GM12878 (cell line): ENCODE data around the gene MDFIC. TPM values are rescaled to one million over a fixed set of nuclear protein-coding genes. Genes with fewer than 3 reads are reported as not detected.

Experiments
- ATAC-seq: fragments of 200-7000 bp; cut with Tn5 transposase; 3 replicates; pipeline ENCODE4 v1.9.1; 2020; ENCODE audit warnings: mild to moderate bottlenecking, moderate library complexity
- BruUV-seq: library from RNA; stranded (reverse); fragments of 400-500 nt; replicated peaks from 2 replicates; lab custom pipeline; 2021; lab: Mats Ljungman, UMichigan
- CTCF ChIA-PET: fragments of 300-600 bp; sonication (Branson Sonifier 250); formaldehyde crosslinking; extraction: SDS; loops from one replicate; lab custom pipeline; 2021; ENCODE audit warnings: inconsistent platforms; lab: Yijun Ruan, JAX
- POLR2A ChIA-PET: fragments of 350-600 bp; formaldehyde crosslinking; extraction: SDS; loops from one replicate; lab custom pipeline; 2021; ENCODE audit warnings: inconsistent platforms; lab: Charles Lee
- RAD21 ChIA-PET: fragments of 300-600 bp; sonication (Branson Sonifier 250); formaldehyde crosslinking; loops from one replicate; lab custom pipeline; 2023; ENCODE audit warnings: antibody characterized with exemption; ENCODE audit not compliant: unreplicated experiment; lab: Charles Lee
- SMC1A ChIA-PET: fragments of 300-600 bp; sonication (Branson Sonifier 250); formaldehyde crosslinking; loops from one replicate; lab custom pipeline; 2023; ENCODE audit not compliant: unreplicated experiment, uncharacterized antibody; lab: Charles Lee
- DNase-seq: peaks from one replicate; pipeline ENCODE4 v3.0.0-alpha.2; 2011; ENCODE audit warnings: low read depth, low spot score
- FAIRE-seq: peaks from 3 replicates; lab custom pipeline; 2011; peaks lifted over from hg19 to GRCh38; lab: Jason Lieb, UNC
- H2AFZ ChIP-seq: 2 replicates; pipeline ENCODE4 v1.6.0; 2011; ENCODE audit warnings: low read depth, low read length, control low read depth; ENCODE audit not compliant: control insufficient read depth
- H3K27ac ChIP-seq: 2 replicates; pipeline ENCODE4 v1.5.1; 2011; ENCODE audit warnings: control low read depth; ENCODE audit not compliant: control insufficient read depth, insufficient read depth
- H3K27me3 ChIP-seq, 2 experiments: replicated peaks in 1 of 2; 2 replicates each; pipeline versions ENCODE4 v1.6.0 to v1.6.1; 2011; ENCODE audit warnings: low read length in 1 of 2; ENCODE audit not compliant: control insufficient read depth in 2 of 2, insufficient read depth in 2 of 2
- H3K36me3 ChIP-seq, 2 experiments: 2 replicates each; pipeline ENCODE4 v1.5.1; 2011; ENCODE audit warnings: low read length in 1 of 2; ENCODE audit not compliant: control insufficient read depth in 2 of 2, insufficient read depth in 2 of 2
- H3K4me1 ChIP-seq: 2 replicates; pipeline ENCODE4 v1.6.1; 2011; ENCODE audit warnings: mild to moderate bottlenecking, low read length, moderate library complexity, mixed read lengths; ENCODE audit not compliant: control insufficient read depth, insufficient read depth
- H3K4me2 ChIP-seq: 2 replicates; pipeline ENCODE4 v1.6.0; 2011; ENCODE audit warnings: control low read depth; ENCODE audit not compliant: control insufficient read depth, insufficient read depth
- H3K4me3 ChIP-seq: fragments of 200-600 bp; sonication (generic); 2 replicates; pipeline ENCODE4 v1.5.1; 2016
- H3K79me2 ChIP-seq: 2 replicates; pipeline ENCODE4 v1.6.0; 2011; ENCODE audit warnings: low read length; ENCODE audit not compliant: control insufficient read depth, insufficient read depth
- H3K9ac ChIP-seq: 2 replicates; pipeline ENCODE4 v1.8.0; 2011; ENCODE audit warnings: low read length, control low read depth, mixed read lengths; ENCODE audit not compliant: control insufficient read depth, insufficient read depth
- H3K9me3 ChIP-seq: replicated peaks from 3 replicates; pipeline ENCODE4 v1.5.1; 2011; ENCODE audit warnings: mild to moderate bottlenecking, low read length; ENCODE audit not compliant: control insufficient read depth, insufficient read depth
- H4K20me1 ChIP-seq: 2 replicates; pipeline ENCODE4 v1.6.0; 2011; ENCODE audit not compliant: control insufficient read depth, insufficient read depth
- ASH2L ChIP-seq: fragments of 300-600, 200-600 bp; sonication (generic); IDR thresholded peaks from 2 replicates; pipeline ENCODE4 v1.6.1; 2017; ENCODE audit warnings: low read depth, mild to moderate bottlenecking, borderline replicate concordance
- CHD4 ChIP-seq: fragments of 200-600 bp; sonication (generic); IDR thresholded peaks from 2 replicates; pipeline ENCODE4 v1.6.1; 2016; ENCODE audit warnings: mild to moderate bottlenecking
- FOXM1 ChIP-seq: IDR thresholded peaks from 2 replicates; pipeline ENCODE4 v1.6.1; 2012; ENCODE audit warnings: low read depth, mild to moderate bottlenecking, inconsistent platforms, low read length, moderate library complexity
- HCFC1 ChIP-seq: fragments of 150-350 bp; IDR thresholded peaks from 2 replicates; pipeline ENCODE4 v1.6.1; 2014; ENCODE audit warnings: low read length
- IKZF1 ChIP-seq: fragments of 450-650 bp; conservative IDR thresholded peaks from 2 replicates; pipeline ENCODE4 v1.6.1; 2017; ENCODE audit warnings: antibody characterized with exemption, mild to moderate bottlenecking
- JUND ChIP-seq: IDR thresholded peaks from 2 replicates; pipeline ENCODE4 v1.6.1; 2012; ENCODE audit warnings: low read depth, mild to moderate bottlenecking, low read length, improper control_type of control experiment, moderate library complexity
- MYB ChIP-seq: fragments of 150-350 bp; IDR thresholded peaks from 2 replicates; pipeline ENCODE4 v1.6.1; 2014; ENCODE audit warnings: mild to moderate bottlenecking, low read depth, low read length, borderline replicate concordance
- NR2F1 ChIP-seq: fragments of 450-650 bp; conservative IDR thresholded peaks from 2 replicates; pipeline ENCODE4 v1.6.1; 2017; ENCODE audit warnings: mild to moderate bottlenecking
- PML ChIP-seq: IDR thresholded peaks from 2 replicates; pipeline ENCODE4 v1.6.1; 2012; ENCODE audit warnings: low read length, inconsistent platforms
- POLR2AphosphoS5 ChIP-seq: IDR thresholded peaks from 2 replicates; pipeline ENCODE4 v1.6.1; 2011; ENCODE audit warnings: mild to moderate bottlenecking, low read length, inconsistent platforms
- RELA ChIP-seq: fragments of 450-650 bp; IDR thresholded peaks from 2 replicates; pipeline ENCODE4 v1.8.0; 2014; ENCODE audit warnings: borderline replicate concordance; ENCODE audit not compliant: partially characterized antibody
- TCF3 ChIP-seq: IDR thresholded peaks from 2 replicates; pipeline ENCODE4 v1.6.1; 2012; ENCODE audit warnings: low read depth, mild to moderate bottlenecking, low read length, borderline replicate concordance; ENCODE audit not compliant: insufficient read depth
- YBX1 ChIP-seq: fragments of 450-650 bp; IDR thresholded peaks from 2 replicates; pipeline ENCODE4 v1.6.1; 2016; ENCODE audit warnings: antibody characterized with exemption
- ZNF622 ChIP-seq: fragments of 450-650 bp; IDR thresholded peaks from 2 replicates; pipeline ENCODE4 v1.6.1; 2017; ENCODE audit warnings: mild to moderate bottlenecking, inconsistent platforms
- WGBS: methylation state at CpG from one replicate; pipeline ENCODE4 v1.1.6; 2016; ENCODE audit warnings: low lambda C conversion rate; ENCODE audit not compliant: insufficient replicate concordance, insufficient coverage; ENCODE audit errors: missing lambda C conversion rate; 5-methylcytosine and 5-hydroxymethylcytosine counted together
- in situ Hi-C: fragments of 300-500 bp; cut with MboI; formaldehyde crosslinking; loops from 9 replicates; pipeline ENCODE4 v1.14.3; 2018; ENCODE audit warnings: mixed read lengths
- intact Hi-C: fragments of 100-400 bp; cut with micrococcal nuclease; formaldehyde crosslinking; loops from one replicate; pipeline ENCODE4 v1.14.2; 2022; ENCODE audit not compliant: unreplicated experiment
- polyA plus RNA-seq, 11 experiments: library from polyadenylated mRNA; depleted of rRNA in 4 of 11; unstranded in 6 of 11; stranded (reverse) in 5 of 11; fragments of >200 nt; fragmentation: Nextera tagmentation in 4 of 11; fragmentation: Illumina TruSeq in 1 of 11; extraction: Ambion mirVana in 4 of 11; extraction: Trizol in 1 of 11; gene quantifications; 1 replicate in 1 of 11; 2 replicates in 10 of 11; pipeline versions ENCODE4 v1.2.1 to v1.2.3, GENCODE V29; 2011 to 2016; ENCODE audit warnings: inconsistent platforms in 2 of 11, missing spikeins in 2 of 11, low read depth in 1 of 11
- total RNA-seq, 4 experiments: library from RNA; depleted of rRNA in 3 of 4; stranded (reverse); fragments of >200 nt in 3 of 4; fragmentation: Illumina TruSeq in 1 of 4; extraction: Trizol in 1 of 4; gene quantifications; 2 replicates each; pipeline versions ENCODE4 v1.2.1 to v1.2.3, GENCODE V29; 2013 to 2021
- TF ChIP-seq, protein P1 (sequence below): IDR thresholded peaks from 2 replicates; pipeline ENCODE4 v1.6.1; 2012; ENCODE audit warnings: mild to moderate bottlenecking, low read depth, low read length
- TF ChIP-seq, protein P2 (sequence below): IDR thresholded peaks from 2 replicates; pipeline ENCODE4 v1.6.1; 2012; ENCODE audit warnings: low read depth, low read length, improper control_type of control experiment
- TF ChIP-seq, protein P3 (sequence below): fragments of 450-650 bp; IDR thresholded peaks from 2 replicates; pipeline ENCODE4 v1.6.1; 2017; ENCODE audit warnings: antibody characterized with exemption, mild to moderate bottlenecking, moderate library complexity
- TF ChIP-seq, protein P4 (sequence below): fragments of 450-650 bp; IDR thresholded peaks from 2 replicates; pipeline ENCODE4 v1.6.1; 2016; ENCODE audit warnings: mild to moderate bottlenecking

The MDFIC gene
- total and polyA plus RNA-seq, 10 of the 15 experiments (the other 5 are each of a cell fraction or from before 2014, with no cell fraction given): 7.3 to 58.4 (median 40.0) TPM

DNA sequence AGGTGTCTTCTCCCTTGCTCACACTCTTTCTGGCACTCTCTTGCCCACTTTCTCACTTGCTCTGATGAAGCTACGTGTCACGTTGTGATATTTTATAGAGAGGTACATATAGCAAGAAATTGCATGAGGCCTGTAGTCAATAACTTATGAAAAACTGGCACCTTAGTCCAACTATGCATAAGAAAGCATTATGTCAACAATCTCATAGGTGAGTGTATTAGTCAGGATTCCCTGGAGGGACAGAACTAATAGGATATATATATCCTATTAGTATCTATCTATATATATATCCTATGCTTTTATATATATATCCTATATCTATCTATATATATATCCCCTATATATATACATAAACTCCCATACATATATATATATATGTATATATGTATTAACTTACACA is 18.8 kb upstream of the MDFIC start:
- no peaks in the 10 kb centered on the region for H3K27me3 ChIP-seq
- ChIA-PET CTCF (no interaction called here), RAD21 (no interaction called here), SMC1A (no interaction called here), POLR2A (no interaction called here)
- FAIRE-seq (no peak), DNase-seq (no peak), ATAC-seq (no peak)
- no peak overlapping the region for H3K4me3 ChIP-seq
- no peaks in the 10 kb centered on the region for H3K4me1 ChIP-seq
- TF ChIP-seq, protein P1, sequence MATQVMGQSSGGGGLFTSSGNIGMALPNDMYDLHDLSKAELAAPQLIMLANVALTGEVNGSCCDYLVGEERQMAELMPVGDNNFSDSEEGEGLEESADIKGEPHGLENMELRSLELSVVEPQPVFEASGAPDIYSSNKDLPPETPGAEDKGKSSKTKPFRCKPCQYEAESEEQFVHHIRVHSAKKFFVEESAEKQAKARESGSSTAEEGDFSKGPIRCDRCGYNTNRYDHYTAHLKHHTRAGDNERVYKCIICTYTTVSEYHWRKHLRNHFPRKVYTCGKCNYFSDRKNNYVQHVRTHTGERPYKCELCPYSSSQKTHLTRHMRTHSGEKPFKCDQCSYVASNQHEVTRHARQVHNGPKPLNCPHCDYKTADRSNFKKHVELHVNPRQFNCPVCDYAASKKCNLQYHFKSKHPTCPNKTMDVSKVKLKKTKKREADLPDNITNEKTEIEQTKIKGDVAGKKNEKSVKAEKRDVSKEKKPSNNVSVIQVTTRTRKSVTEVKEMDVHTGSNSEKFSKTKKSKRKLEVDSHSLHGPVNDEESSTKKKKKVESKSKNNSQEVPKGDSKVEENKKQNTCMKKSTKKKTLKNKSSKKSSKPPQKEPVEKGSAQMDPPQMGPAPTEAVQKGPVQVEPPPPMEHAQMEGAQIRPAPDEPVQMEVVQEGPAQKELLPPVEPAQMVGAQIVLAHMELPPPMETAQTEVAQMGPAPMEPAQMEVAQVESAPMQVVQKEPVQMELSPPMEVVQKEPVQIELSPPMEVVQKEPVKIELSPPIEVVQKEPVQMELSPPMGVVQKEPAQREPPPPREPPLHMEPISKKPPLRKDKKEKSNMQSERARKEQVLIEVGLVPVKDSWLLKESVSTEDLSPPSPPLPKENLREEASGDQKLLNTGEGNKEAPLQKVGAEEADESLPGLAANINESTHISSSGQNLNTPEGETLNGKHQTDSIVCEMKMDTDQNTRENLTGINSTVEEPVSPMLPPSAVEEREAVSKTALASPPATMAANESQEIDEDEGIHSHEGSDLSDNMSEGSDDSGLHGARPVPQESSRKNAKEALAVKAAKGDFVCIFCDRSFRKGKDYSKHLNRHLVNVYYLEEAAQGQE: no peak
- TF ChIP-seq TCF3: no peak
- TF ChIP-seq, protein P2, sequence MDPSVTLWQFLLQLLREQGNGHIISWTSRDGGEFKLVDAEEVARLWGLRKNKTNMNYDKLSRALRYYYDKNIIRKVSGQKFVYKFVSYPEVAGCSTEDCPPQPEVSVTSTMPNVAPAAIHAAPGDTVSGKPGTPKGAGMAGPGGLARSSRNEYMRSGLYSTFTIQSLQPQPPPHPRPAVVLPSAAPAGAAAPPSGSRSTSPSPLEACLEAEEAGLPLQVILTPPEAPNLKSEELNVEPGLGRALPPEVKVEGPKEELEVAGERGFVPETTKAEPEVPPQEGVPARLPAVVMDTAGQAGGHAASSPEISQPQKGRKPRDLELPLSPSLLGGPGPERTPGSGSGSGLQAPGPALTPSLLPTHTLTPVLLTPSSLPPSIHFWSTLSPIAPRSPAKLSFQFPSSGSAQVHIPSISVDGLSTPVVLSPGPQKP: no peak
- TF ChIP-seq IKZF1: no peak
- TF ChIP-seq HCFC1: no peak
- TF ChIP-seq POLR2AphosphoS5: no peak
- TF ChIP-seq FOXM1: no peak
- no peak for TF ChIP-seq ASH2L
- TF ChIP-seq NR2F1: no peak
- no peak for TF ChIP-seq YBX1
- TF ChIP-seq MYB: no peak
- TF ChIP-seq, protein P3, sequence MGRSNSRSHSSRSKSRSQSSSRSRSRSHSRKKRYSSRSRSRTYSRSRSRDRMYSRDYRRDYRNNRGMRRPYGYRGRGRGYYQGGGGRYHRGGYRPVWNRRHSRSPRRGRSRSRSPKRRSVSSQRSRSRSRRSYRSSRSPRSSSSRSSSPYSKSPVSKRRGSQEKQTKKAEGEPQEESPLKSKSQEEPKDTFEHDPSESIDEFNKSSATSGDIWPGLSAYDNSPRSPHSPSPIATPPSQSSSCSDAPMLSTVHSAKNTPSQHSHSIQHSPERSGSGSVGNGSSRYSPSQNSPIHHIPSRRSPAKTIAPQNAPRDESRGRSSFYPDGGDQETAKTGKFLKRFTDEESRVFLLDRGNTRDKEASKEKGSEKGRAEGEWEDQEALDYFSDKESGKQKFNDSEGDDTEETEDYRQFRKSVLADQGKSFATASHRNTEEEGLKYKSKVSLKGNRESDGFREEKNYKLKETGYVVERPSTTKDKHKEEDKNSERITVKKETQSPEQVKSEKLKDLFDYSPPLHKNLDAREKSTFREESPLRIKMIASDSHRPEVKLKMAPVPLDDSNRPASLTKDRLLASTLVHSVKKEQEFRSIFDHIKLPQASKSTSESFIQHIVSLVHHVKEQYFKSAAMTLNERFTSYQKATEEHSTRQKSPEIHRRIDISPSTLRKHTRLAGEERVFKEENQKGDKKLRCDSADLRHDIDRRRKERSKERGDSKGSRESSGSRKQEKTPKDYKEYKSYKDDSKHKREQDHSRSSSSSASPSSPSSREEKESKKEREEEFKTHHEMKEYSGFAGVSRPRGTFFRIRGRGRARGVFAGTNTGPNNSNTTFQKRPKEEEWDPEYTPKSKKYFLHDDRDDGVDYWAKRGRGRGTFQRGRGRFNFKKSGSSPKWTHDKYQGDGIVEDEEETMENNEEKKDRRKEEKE: no peak
- no peak for TF ChIP-seq ZNF622
- TF ChIP-seq, protein P4, sequence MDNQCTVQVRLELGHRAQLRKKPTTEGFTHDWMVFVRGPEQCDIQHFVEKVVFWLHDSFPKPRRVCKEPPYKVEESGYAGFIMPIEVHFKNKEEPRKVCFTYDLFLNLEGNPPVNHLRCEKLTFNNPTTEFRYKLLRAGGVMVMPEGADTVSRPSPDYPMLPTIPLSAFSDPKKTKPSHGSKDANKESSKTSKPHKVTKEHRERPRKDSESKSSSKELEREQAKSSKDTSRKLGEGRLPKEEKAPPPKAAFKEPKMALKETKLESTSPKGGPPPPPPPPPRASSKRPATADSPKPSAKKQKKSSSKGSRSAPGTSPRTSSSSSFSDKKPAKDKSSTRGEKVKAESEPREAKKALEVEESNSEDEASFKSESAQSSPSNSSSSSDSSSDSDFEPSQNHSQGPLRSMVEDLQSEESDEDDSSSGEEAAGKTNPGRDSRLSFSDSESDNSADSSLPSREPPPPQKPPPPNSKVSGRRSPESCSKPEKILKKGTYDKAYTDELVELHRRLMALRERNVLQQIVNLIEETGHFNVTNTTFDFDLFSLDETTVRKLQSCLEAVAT: no peak
- TF ChIP-seq PML: no peak
- no peak for TF ChIP-seq CHD4
- no peak for TF ChIP-seq RELA
- no peak for TF ChIP-seq JUND
- intact Hi-C loops (no loop called here), in situ Hi-C loops (no loop called here)
- H3K9me3 ChIP-seq: no peaks in the 10 kb centered on the region
- no peak overlapping the region for H3K4me2 ChIP-seq
- H3K36me3 ChIP-seq: no peaks in the 10 kb centered on the region
- no peak overlapping the region for H3K27ac ChIP-seq
- no peak overlapping the region for H3K9ac ChIP-seq
- no peaks in the 10 kb centered on the region for H4K20me1 ChIP-seq
- H3K79me2 ChIP-seq: no peaks in the 10 kb centered on the region
- 32% methylated on average over 2 of the region's 2 CpGs for WGBS
- no TSS peak for BruUV-seq
- H2AFZ ChIP-seq: no peak overlapping the region
